HG03575 (cell line): ENCODE results near the gene RNF144B.
"Not testable (repeated sequence)": the region's sequence is repeated elsewhere in the genome, so short reads cannot be mapped to it uniquely, and the experiment has no call there.

Experiments
- ATAC-seq: cut with Tn5 transposase; IDR thresholded peaks from one replicate; pipeline ENCODE4 v1.9.1; 2021; ENCODE audit not compliant: unreplicated experiment, insufficient number of reproducible peaks, low FRiP score; ENCODE audit errors: extremely low read depth

The RNF144B gene

DNA sequence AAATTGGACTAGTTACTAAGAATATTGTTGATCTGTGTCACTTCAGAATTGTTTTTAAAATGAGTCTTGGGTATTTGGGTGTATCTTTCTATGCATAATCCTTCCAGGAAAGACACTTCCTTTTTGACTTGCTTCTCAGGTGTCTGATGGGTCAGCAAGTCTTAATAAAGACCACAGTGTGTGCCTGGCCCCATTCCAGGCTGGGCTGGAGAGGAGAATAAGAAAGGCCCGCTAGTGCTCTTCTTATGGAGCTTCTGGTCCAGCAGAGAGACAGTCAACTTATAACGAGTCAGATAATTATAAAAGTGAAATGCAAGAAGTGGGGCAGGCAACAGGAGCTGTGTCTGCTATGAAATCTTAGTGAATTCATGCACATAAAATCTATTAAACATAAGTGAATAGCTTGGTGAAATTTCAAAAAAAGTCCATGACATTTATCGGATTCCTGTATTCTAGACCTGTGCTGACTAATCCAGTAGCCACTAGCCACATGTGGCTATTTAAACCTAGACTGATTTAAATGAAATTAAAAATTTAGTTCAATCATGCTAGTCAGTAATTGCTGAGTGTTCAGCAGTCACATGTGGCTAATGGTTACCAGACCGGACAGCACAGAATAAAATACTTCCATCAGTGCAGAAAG is 42.6 kb downstream of the RNF144B start:
- no peak for ATAC-seq

DNA sequence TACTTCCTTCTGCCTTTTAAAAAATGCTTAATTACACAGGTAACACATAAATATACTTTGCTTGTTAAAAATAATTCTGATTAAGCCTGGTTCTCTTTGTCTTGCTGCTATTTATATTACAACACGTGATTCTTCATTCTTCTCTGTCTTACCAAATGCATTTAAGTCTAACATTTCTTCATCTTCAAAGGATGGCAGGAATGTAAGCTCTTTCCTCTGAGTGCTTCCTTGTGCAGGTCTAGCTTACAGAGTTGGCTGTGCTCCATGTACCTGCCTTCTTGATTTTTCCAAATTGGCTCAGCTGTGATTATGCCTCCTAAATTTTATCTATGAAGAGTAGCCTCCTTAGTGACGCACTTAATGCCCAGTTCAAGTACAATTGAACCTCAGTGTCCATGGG is 44.4 kb downstream of the RNF144B start:
- ATAC-seq, result no peak

DNA sequence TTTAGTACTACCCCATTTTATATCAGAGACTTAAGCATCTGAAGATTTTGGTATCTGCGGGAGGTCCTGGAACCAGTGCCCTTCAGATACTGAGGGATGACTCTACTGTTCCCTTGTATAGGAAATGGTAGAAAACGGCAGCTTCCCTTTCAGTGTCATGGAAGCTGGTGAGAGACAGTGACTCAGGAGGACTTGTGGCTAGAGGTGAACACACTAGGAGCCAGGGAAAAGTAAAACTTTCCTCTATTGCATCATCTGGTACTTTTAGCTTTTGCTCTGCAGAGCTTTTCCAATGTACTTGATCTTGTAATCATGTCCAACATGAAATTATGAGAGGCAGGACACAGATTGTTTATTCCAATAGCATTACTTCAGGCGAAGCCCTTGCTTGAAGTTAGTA is 45.0 kb downstream of the RNF144B start:
- ATAC-seq, result no peak

DNA sequence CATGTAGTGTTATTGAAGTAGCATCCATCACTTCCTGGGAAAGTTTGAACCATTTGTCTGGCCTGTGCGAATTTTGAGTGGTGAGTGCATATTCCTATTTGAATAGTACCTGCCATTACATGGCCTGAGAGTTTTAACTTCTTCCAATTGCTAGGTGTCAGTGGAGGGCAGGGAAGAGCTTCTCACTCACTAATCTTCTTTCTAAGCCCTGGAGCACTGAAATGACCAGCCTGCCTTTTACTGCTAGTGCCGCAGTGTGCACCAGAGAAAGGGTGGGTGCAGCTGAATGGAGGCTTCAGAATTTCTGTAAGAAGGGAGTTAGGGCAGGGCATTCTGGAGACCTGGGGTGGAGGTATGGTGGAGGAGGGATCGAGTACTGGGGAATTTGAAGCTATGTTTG is 45.5 kb downstream of the RNF144B start:
- no peak for ATAC-seq

DNA sequence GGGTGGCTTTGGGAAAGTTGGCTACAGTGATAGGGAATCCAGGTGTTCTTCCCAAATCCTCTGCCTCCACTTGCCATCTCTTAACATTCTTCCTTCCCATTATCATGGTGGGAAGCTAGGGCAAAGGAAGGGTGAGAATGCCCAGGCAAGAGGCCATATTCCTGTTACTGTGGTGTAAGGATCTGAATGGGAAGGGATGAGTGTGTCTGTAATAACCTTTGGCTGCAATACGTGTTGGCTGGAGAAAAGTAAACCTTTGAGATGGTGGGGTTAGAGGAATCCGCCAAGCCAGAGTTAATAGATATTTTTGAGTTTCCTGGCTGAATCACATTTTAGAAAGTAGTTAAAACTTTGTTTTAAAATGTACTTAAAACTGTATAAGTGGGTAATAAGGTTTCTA is 45.9 kb downstream of the RNF144B start:
- no peak for ATAC-seq

DNA sequence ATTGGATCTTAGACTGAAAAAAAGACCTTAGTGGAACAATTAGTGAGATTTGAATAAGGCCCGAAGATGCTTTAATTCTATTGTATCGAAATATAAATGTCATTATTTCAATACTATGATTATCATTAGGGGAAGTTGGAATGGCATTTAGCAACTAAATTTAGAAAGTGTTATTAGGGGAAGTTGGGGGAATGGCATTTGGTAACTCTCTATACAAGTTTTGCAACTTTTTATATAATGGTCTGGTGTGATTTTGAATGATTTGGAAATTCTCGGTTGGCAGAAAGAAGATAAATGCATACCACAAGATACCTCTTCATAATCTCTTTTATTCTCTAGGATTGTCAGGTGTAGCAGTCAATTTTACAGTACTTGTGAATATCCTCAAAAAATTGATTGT is 49.2 kb downstream of the RNF144B start:
- ATAC-seq, result no peak

DNA sequence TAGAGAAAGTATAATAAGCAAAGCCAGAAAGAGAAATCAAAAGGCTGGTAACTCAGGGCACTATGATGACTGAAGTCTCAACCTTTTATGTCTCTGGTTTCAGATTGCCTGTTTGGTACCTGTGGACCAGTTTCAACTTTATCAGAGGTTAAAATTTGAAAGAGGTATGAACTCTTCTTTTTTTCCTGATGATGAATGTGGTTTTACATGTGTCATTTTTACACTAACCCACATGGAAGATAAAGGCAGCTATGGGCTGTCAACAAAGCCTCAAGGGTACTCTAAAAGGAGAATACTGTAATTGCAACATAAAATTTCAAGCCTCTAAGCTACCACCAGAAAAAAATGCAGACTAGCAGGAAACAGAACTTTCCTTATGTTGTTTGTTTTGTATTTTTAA is 52.4 kb downstream of the RNF144B start:
- ATAC-seq, result no peak

DNA sequence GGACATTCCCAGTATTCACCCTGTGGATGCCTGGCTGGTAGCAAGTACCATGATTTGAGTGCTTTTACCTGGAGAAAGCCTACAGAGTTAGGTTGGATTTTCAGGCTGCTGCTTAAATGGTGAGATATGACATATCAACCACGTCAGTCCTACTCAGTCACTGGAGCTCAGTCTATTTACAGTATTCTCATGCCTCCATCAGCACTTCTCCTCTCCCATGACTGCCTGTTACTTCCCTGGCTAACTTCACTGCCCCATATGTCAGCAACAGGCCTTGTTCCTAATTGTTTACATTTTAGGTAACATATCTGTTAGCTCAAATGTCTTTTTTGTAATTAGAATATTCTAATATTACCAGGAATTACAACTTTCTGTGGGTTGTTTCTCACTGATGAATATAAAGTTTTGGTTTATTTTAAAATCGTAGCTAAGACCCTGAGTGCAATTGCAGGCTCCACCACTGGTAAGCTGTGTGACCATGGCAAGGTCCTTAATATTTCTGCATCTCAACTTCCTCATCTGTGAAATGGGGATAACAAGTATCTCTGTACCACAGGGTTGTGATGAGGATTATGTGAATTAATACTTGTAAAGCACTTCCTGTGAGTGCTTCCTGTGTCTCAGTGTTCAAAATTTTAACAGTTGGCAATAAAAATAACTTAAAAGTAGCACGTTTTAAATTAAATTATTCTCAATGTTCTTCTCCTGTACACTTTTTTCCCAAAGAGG is 54.3 kb downstream of the RNF144B start:
- ATAC-seq, result no peak

DNA sequence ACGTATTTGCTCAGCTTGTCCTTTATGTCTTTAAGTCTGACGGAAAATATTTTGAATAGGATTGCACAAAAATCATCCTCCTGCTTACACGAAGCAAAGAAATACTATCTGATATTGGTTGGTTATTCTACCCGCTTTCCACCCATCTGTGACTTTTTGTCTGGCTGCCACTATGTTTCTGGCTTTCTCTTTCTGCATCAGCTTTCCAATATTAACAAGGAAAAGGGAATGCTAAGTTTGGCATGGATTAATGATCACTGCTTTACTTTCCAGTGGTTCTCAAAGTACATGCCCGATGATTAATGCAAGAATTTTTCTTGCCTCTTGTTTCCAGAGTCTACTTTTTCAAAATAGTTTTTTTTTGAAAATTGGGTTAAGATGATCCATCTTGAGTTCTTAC is 57.0 kb downstream of the RNF144B start:
- no peak for ATAC-seq

DNA sequence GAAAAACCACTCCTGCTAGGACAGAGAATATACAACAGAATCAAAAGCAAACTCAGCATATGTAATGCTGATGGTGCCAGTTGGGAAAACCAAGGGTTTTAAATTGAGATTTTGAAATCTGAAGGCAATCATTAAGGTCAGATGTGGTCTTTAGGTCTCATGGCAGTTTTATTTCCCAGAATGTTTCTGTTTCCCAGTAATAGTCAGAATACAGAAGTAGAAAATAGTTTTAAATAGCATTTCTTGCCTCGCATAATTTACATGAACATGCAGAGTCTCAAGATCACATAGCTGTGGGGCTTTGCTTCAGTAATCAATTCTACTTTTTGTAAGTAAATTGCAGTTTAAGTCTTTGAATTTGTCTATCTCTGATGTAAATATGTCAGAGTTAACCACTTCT is 58.1 kb downstream of the RNF144B start:
- no peak for ATAC-seq

DNA sequence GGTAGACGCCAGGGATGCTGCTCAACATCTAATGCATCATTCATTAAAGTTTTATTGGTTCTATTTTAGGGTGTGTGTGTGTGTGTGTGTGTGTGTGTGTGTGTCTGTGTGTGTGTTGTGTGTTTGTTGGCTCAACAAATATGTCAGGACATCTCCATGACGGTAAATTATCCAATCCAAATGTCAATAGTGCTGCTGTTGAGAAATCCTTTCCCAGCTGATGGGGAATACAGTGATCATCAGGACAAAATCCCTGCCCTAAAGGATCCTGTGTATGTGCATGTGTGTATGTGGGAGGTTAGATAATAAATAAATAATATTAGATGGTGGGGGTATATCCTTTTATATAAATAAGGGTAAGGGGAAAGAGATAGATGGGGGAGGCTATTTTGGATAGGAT is 59.6 kb downstream of the RNF144B start:
- no peak for ATAC-seq

DNA sequence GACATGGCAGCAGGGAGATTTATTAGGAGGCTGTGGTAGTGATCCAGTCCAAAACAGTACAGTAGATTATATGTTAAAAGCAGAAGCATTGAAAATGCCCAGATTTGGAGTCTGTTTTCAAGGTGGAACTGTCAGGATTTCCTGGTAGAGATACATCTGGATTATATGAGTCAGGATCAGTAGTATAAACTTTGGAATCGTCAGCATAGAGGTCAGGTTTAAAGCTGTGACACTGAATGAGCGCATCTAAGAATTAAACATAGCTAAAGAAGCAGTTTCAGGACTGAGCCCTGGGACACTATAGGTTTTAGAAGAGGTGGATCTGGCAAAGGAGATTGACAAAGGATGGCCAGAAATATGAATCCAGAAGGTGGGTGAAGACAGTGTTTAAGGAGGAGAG is 60.4 kb downstream of the RNF144B start:
- no peak for ATAC-seq

DNA sequence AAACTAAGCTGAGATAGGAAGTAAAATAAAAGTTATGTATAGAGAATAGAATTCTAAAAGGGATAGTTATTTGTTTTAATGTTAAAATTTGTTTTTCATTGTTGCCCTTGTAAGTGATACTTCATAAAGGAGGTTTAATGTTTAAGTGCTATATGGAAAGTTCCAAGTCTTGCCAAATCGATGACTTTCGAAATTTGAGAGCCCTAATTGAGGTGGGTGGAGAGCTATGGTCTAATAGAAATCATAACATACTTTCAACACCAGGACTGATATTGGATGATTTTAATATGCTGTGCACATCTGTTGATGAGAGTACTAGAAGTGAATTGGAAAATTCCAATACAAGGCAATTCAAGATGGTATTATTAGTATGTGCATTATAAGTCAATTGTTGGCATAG is 64.6 kb downstream of the RNF144B start:
- ATAC-seq, result no peak

DNA sequence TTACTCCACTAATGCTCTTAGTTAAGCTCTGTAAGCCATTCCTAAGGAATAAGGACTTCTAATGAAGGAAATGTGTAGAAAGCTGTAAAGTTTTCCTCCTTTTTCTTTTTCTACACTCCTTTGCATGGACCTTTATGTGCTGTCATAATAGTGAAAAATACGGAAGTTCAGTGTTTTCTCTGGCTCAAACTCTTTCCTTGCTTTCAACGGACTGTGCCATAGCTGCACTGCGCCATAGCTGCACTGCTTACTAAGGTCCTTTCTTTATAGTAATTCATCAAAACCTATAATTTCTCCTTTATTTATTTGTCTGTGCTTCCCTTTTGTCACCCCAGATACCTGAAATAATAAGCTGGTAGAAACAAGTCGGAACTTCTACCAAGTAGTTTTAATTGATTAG is 67.3 kb downstream of the RNF144B start:
- ATAC-seq, result no peak

DNA sequence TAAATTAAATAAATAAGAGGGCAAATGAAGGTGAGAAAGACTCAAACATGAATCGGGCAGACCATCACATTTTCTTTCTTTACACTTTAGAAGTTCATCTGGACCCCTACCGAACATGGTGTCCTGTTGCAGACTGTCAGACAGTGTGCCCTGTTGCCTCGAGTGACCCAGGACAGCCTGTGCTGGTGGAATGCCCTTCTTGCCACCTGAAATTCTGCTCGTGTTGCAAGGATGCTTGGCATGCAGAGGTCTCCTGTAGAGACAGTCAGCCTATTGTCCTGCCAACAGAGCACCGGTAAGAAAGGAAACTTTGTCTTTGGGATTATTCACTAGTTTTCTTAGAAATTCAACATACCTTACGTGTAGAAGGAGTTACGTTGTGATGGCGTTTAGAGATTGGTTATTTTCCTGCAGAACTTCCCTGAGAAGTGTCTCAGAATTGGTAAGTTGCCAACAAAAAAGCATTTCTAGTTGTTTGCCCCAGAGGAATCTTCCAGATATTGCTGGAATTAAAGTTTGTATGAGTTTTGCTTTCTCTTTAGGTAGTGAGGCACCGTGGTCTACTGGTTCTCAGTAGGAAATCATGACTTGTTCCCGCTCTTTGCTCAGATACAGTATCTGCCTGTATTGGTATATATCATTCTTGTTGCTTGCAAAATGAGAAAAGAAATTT is 70.1 kb downstream of the RNF144B start:
- no peak for ATAC-seq

DNA sequence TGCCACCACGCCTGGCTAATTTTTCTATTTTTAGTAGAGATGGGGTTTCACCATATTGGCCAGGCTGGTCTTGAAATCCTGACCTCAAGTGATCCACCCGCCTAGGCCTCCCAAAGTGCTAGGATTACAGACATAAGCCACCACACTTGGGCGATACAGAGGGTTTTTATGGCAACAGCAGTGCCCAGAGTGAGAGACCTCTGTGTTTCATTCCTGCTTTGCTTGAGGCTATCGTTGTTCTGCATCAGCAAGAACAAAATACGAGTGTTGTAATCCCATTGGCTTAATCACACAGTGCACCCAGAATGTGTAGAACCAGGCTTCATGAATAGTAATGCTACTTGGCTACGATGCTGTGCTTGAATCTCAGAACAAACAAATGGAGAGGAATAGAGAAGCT is 70.9 kb downstream of the RNF144B start:
- ATAC-seq, result not testable (repeated sequence)

DNA sequence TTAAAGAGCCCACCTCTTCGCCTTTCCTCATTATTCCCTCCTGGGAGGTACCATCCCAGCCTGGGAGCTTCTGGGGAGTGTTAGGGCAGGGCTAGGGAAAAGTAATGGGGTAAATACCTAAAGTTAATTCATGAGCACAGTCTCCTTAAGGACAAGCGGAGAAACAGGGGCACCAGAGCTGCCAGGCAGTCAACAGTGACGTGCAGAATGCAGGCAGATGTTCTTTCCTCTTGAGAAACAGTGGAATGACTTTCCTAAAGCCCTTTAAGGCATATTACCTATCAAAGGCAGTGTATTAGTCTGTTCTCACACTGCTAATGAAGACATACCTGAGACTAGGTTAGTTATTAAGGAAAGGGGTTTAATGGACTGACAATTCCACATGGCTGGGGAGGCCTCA is 76.3 kb downstream of the RNF144B start:
- no peak for ATAC-seq

DNA sequence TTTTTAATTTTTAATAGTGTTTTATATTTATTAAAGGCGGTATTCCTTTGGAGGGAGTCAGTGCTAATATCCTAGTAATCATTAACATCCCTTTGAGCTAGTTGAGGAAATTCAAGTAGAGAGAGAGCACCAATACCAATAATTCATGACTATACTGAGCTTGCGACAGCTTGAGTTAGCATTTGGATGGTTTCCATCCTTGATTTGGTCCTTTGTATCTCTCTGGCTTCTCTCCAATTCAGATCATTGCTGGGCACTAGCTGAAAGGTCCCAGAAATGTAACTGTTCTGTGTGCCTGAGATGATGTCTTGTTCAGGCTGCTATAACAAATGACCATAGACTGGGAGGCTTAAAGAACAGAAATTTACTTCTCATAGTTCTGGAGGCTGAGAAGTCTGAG is 77.0 kb downstream of the RNF144B start:
- no peak for ATAC-seq

DNA sequence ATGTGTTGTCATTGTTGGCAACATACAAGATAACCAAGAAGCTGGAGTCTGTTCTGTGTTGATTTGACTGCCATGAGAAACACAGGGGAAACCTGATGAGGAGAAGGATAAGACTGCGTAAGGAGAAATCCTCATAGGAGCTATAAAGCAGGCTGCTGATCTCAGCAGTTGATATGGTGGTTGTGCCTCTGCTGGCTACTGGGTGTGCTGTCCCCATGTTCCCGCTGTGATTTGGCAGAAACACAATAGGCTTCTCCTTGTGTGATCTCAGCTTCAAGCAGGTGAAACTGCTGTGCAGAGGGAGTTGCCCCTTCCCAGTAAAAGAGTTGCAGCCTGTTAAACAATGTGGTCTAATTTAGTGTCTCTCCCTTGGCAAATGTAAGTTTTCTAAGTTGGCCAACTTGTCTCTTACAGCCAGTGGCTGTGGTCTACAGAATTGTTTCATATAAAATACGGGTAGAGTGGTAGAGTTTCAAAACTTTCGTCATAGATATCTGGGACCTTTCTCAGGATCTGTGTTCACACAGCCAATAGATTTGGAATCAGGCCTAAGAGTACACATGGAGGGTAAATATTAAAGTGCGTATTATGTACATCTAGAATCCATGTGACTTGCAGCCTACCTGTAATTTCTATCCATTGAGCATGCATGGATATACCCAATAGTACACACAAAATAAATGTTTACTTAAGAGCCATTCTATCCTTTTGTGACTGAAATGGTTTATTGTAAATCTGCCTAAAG is 78.4 kb downstream of the RNF144B start:
- ATAC-seq, result no peak
